ENCODE results near the gene DLGAP1. TPM values are rescaled to one million over a fixed set of nuclear protein-coding genes. Genes with fewer than 3 reads are reported as not detected.

DLGAP1 gene
- total RNA-seq, 1 donor from 2014 or later, result 0.05 TPM

- DNase-seq, result no peak
- Histone ChIP-seq H3K4me1 (no peaks in the 10 kb centered on the region), H3K9me3 (replicated peaks) (no peaks in the 10 kb centered on the region), H3K4me3 (no peak overlapping the region), H3K27me3 (ENCODE audit: low read depth) (peaks cover 11% of the 10 kb centered on the region), H3K27ac (replicated peaks) (no peak overlapping the region), H3K36me3 (no peaks in the 10 kb centered on the region)
- no peak for TF ChIP-seq CTCF (IDR thresholded peaks at IDR 0.05; ENCODE audit: borderline replicate concordance)
- intact Hi-C loops (cut with micrococcal nuclease), result no loop called here
These were observed 618.4 kb downstream of the DLGAP1 start for GRCh38 chr18:3836483-3837335.

GRCh38 chr18:3832025-3832638, 623.0 kb downstream of the DLGAP1 start:
- Histone ChIP-seq H3K4me3 (no peak overlapping the region), H3K4me1 (no peaks in the 10 kb centered on the region), H3K27me3 (ENCODE audit: low read depth) (peaks cover 10% of the 10 kb centered on the region), H3K27ac (replicated peaks) (no peak overlapping the region), H3K9me3 (replicated peaks) (no peaks in the 10 kb centered on the region), H3K36me3 (no peaks in the 10 kb centered on the region)
- intact Hi-C loops (cut with micrococcal nuclease), result no loop called here
- no peak for TF ChIP-seq CTCF (IDR thresholded peaks at IDR 0.05; ENCODE audit: borderline replicate concordance)
- DNase-seq, result no peak

- H3K27me3 ChIP-seq (ENCODE audit: low read depth), result peaks cover 9% of the 10 kb centered on the region
- H3K9me3 ChIP-seq (replicated peaks), result no peaks in the 10 kb centered on the region
- H3K27ac ChIP-seq (replicated peaks), result no peak overlapping the region
- H3K4me3 ChIP-seq, result no peak overlapping the region
- TF ChIP-seq CTCF (IDR thresholded peaks at IDR 0.05; ENCODE audit: borderline replicate concordance), result no peak
- no peak for DNase-seq
- no peaks in the 10 kb centered on the region for H3K4me1 ChIP-seq
- no peaks in the 10 kb centered on the region for H3K36me3 ChIP-seq
- intact Hi-C loops (cut with micrococcal nuclease), result no loop called here
These were observed 624.5 kb downstream of the DLGAP1 start for GRCh38 chr18:3830604-3831003.

GRCh38 chr18:3827236-3827845, 627.8 kb downstream of the DLGAP1 start:
- intact Hi-C loops (cut with micrococcal nuclease), result no loop called here
- no peak for DNase-seq
- Histone ChIP-seq H3K27me3 (ENCODE audit: low read depth) (peaks cover 16% of the 10 kb centered on the region), H3K9me3 (replicated peaks) (no peaks in the 10 kb centered on the region), H3K4me1 (no peaks in the 10 kb centered on the region), H3K4me3 (no peak overlapping the region), H3K27ac (replicated peaks) (no peak overlapping the region), H3K36me3 (no peaks in the 10 kb centered on the region)
- TF ChIP-seq CTCF (IDR thresholded peaks at IDR 0.05; ENCODE audit: borderline replicate concordance), result no peak

- Histone ChIP-seq H3K36me3 (no peaks in the 10 kb centered on the region), H3K9me3 (replicated peaks) (no peaks in the 10 kb centered on the region), H3K4me1 (no peaks in the 10 kb centered on the region), H3K27me3 (ENCODE audit: low read depth) (peaks cover 16% of the 10 kb centered on the region), H3K4me3 (no peak overlapping the region), H3K27ac (replicated peaks) (no peak overlapping the region)
- intact Hi-C loops (cut with micrococcal nuclease), result no loop called here
- no peak for TF ChIP-seq CTCF (IDR thresholded peaks at IDR 0.05; ENCODE audit: borderline replicate concordance)
- DNase-seq, result no peak
These were observed 629.1 kb downstream of the DLGAP1 start for GRCh38 chr18:3826021-3826420.
